Esophagus muscularis mucosa (tissue), 3 donors: Measurements from ENCODE around the gene CTNNA3.

Experiments
- CTCF ChIP-seq, 3 experiments: fragments of 200-600 bp in 2 of 3; fragments of 450-650 bp in 1 of 3; sonication (generic) in 2 of 3; IDR thresholded peaks; one replicate each; pipeline ENCODE4 v1.5.1; 2017 to 2019; ENCODE audit warnings: antibody characterized with exemption in 3 of 3, mild to moderate bottlenecking in 2 of 3, moderate library complexity in 1 of 3
- EP300 ChIP-seq: sonication (generic); formaldehyde crosslinking; IDR thresholded peaks from one replicate; pipeline ENCODE4 v1.6.1; 2017; ENCODE audit warnings: antibody characterized with exemption

GRCh38 chr10:66931340-66931948 is 764.6 kb downstream of the CTNNA3 start:
- TF ChIP-seq CTCF (IDR thresholded peaks at IDR 0.05) (peak; percentile 64 to 80 (median 66)), EP300 (no peak)
